NCI-H345 (cell line): Measurements from ENCODE around the gene COL8A1.

ENCODE experiments used
- DNase-seq: peaks from one replicate; lab custom pipeline; 2025; lab: John Stamatoyannopoulos, UW

COL8A1 gene

GRCh38 chr3:99845999-99846398 is 207.6 kb downstream of the COL8A1 start:
- DNase-seq, result no peak

GRCh38 chr3:99846477-99847160 is 208.2 kb downstream of the COL8A1 start:
- DNase-seq, result no peak

GRCh38 chr3:99848433-99848832 is 210.0 kb downstream of the COL8A1 start:
- DNase-seq, result no peak
